Measurements from ENCODE around the gene VSTM5.

The VSTM5 gene

GRCh38 chr11:93842034-93842433 lies 8.4 kb downstream of the VSTM5 start:
- Histone ChIP-seq H3K4me1 (ENCODE audit: control insufficient read depth, insufficient read depth, low read length, unreplicated experiment) (peaks cover 11% of the 10 kb centered on the region), H3K27ac (ENCODE audit: low read depth, low read length) (no peak overlapping the region), H3K36me3 (ENCODE audit: insufficient read depth, low read length) (no peaks in the 10 kb centered on the region), H3K79me2 (ENCODE audit: control insufficient read depth, insufficient read depth, low read length, unreplicated experiment) (no peaks in the 10 kb centered on the region), H2AFZ (ENCODE audit: low read length, unreplicated experiment) (no peak overlapping the region), H3K4me3 (ENCODE audit: low read depth, low read length) (no peak overlapping the region), H3K27me3 (ENCODE audit: insufficient read depth, low read length) (no peaks in the 10 kb centered on the region)

DNA sequence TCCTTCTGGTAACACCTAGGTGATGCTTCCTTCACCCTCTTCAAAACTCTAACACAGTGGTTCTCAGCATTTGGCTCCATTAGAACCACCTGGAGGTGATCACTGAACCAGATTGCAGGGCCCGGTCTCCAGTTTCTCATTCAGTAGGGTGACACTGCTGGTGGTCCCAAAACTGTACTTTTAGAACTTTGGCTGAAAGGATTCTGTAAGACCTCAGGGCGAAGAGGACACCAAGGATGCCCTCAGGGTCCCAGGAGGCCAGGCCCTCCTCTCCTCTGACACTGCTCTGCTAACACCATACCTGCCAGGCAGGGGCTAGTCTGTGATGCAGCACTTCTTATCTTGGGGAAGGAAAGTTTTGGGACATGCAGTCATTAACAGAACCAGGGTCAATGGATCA lies 9.0 kb downstream of the VSTM5 start:
- Histone ChIP-seq H2AFZ (ENCODE audit: low read length, unreplicated experiment) (no peak overlapping the region), H3K4me1 (ENCODE audit: control insufficient read depth, insufficient read depth, low read length, unreplicated experiment) (peaks cover 10% of the 10 kb centered on the region), H3K79me2 (ENCODE audit: control insufficient read depth, insufficient read depth, low read length, unreplicated experiment) (no peaks in the 10 kb centered on the region), H3K36me3 (ENCODE audit: insufficient read depth, low read length) (no peaks in the 10 kb centered on the region), H3K4me3 (ENCODE audit: low read depth, low read length) (no peak overlapping the region), H3K27me3 (ENCODE audit: insufficient read depth, low read length) (no peaks in the 10 kb centered on the region), H3K27ac (ENCODE audit: low read depth, low read length) (no peak overlapping the region)

- no peaks in the 10 kb centered on the region for H3K36me3 ChIP-seq (ENCODE audit: insufficient read depth, low read length)
- no peaks in the 10 kb centered on the region for H3K27me3 ChIP-seq (ENCODE audit: insufficient read depth, low read length)
- H3K4me1 ChIP-seq (ENCODE audit: control insufficient read depth, insufficient read depth, low read length, unreplicated experiment), result peaks cover 6% of the 10 kb centered on the region
- H3K27ac ChIP-seq (ENCODE audit: low read depth, low read length), result no peak overlapping the region
- no peak overlapping the region for H2AFZ ChIP-seq (ENCODE audit: low read length, unreplicated experiment)
- no peaks in the 10 kb centered on the region for H3K79me2 ChIP-seq (ENCODE audit: control insufficient read depth, insufficient read depth, low read length, unreplicated experiment)
- no peak overlapping the region for H3K4me3 ChIP-seq (ENCODE audit: low read depth, low read length)
Observed at GRCh38 chr11:93840981-93841380, 9.4 kb downstream of the VSTM5 start.

DNA sequence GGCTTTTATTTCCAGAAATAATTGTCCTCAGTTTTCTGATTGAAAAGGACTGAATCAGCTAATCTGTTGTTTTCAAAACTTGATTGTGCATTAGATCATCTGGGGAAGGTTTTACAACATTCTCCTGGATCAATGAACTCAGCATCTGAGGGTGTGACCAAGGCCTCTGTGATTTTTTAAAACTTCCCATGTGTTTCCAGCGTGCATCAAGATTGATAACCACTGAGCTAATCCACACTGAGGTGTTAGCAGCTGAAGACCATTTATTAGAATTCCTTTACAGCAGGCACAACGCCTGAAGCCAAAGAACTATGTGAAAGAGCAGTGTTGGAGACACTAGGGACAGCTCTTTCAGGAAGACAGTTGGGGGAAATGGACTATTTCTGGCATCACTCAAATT lies 10.2 kb downstream of the VSTM5 start:
- peaks cover 5% of the 10 kb centered on the region for H3K4me1 ChIP-seq (ENCODE audit: control insufficient read depth, insufficient read depth, low read length, unreplicated experiment)
- H3K36me3 ChIP-seq (ENCODE audit: insufficient read depth, low read length), result no peaks in the 10 kb centered on the region
- H3K79me2 ChIP-seq (ENCODE audit: control insufficient read depth, insufficient read depth, low read length, unreplicated experiment), result no peaks in the 10 kb centered on the region
- H2AFZ ChIP-seq (ENCODE audit: low read length, unreplicated experiment), result no peak overlapping the region
- no peaks in the 10 kb centered on the region for H3K27me3 ChIP-seq (ENCODE audit: insufficient read depth, low read length)
- H3K27ac ChIP-seq (ENCODE audit: low read depth, low read length), result no peak overlapping the region
- H3K4me3 ChIP-seq (ENCODE audit: low read depth, low read length), result no peak overlapping the region

DNA sequence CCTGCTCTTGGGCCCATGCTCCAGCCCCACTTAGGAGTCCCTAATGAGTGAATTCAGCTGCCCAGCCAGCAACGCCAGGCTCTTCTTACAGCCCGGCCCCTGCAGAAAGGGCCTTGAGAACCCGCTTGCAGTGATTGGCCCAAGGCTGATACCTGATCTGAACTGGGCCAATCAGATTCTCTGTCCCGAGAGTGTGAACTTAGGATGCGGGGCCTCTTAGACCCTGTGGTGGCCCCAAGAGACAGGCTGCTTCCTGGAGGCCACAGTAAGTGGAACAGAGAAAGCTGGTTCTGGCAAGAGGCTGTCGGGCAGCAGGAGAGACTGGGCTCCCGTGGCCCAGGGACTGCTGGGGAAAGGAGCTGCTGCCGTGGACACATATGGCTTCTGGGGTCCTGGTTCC lies 11.5 kb downstream of the VSTM5 start:
- no peaks in the 10 kb centered on the region for H3K36me3 ChIP-seq (ENCODE audit: insufficient read depth, low read length)
- H3K27me3 ChIP-seq (ENCODE audit: insufficient read depth, low read length), result no peaks in the 10 kb centered on the region
- H2AFZ ChIP-seq (ENCODE audit: low read length, unreplicated experiment), result no peak overlapping the region
- H3K4me3 ChIP-seq (ENCODE audit: low read depth, low read length), result no peak overlapping the region
- no peak overlapping the region for H3K27ac ChIP-seq (ENCODE audit: low read depth, low read length)
- no peaks in the 10 kb centered on the region for H3K79me2 ChIP-seq (ENCODE audit: control insufficient read depth, insufficient read depth, low read length, unreplicated experiment)
- peaks cover 5% of the 10 kb centered on the region for H3K4me1 ChIP-seq (ENCODE audit: control insufficient read depth, insufficient read depth, low read length, unreplicated experiment)

DNA sequence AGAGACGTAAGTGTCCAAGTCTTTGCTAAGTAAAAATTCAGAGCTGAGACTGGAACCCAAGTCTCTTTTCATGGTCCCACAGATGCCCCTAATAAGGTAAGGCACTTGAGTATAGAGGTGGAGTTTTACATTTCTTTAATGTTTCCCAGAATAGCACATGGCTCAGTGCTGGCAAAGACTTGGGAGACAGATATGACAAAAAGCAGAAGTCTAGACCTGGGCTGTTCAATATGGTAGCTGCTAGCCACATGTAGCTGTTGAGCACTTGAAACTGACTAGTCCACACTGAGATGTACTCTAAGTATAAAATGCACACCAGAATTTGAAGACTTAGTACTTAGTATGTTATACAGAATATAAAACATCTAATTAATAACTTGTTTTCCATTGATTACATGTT lies 17.6 kb downstream of the VSTM5 start:
- H3K27ac ChIP-seq (ENCODE audit: low read depth, low read length), result no peak overlapping the region
- H3K4me1 ChIP-seq (ENCODE audit: control insufficient read depth, insufficient read depth, low read length, unreplicated experiment), result no peaks in the 10 kb centered on the region
- H3K79me2 ChIP-seq (ENCODE audit: control insufficient read depth, insufficient read depth, low read length, unreplicated experiment), result no peaks in the 10 kb centered on the region
- no peaks in the 10 kb centered on the region for H3K36me3 ChIP-seq (ENCODE audit: insufficient read depth, low read length)
- H3K4me3 ChIP-seq (ENCODE audit: low read depth, low read length), result no peak overlapping the region
- no peak overlapping the region for H2AFZ ChIP-seq (ENCODE audit: low read length, unreplicated experiment)
- no peaks in the 10 kb centered on the region for H3K27me3 ChIP-seq (ENCODE audit: insufficient read depth, low read length)

DNA sequence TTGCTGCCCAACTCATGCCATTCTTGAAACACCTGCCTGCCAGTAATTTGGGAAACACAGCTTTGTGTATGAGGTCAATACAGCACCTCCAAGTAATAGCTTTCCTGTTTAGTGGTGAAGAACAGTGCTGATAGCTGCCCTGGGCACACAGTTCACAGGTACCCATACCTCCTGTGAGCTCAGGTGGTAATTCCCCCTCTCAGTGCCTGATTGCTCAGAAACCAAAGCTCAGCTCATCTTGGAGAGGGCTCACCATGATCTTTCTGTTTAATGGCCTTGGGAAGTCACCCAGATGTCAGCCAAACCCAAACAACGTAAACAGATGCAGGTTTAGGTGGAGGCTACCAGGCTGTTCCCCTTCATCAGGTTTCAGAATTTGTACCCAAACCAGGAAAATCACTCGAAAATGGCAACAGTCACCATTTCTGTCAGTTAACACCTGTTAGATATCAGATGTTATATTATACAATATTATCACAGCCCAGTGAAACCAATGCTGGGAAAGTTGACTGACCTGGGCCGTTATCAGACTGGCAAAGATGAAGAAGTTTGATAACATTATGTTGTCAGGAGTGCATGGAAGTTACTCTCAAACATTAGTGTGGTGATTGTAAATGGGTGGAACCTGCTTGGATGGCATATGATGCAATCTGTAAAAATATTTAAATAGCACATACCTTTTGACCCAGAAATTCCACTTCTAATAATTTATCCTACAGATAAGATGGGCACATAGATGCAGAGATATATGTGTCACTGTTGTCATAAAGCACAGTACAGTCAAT lies 18.9 kb downstream of the VSTM5 start:
- Histone ChIP-seq H3K27me3 (ENCODE audit: insufficient read depth, low read length) (no peaks in the 10 kb centered on the region), H3K4me3 (ENCODE audit: low read depth, low read length) (no peak overlapping the region), H2AFZ (ENCODE audit: low read length, unreplicated experiment) (no peak overlapping the region), H3K27ac (ENCODE audit: low read depth, low read length) (no peak overlapping the region), H3K79me2 (ENCODE audit: control insufficient read depth, insufficient read depth, low read length, unreplicated experiment) (no peaks in the 10 kb centered on the region), H3K4me1 (ENCODE audit: control insufficient read depth, insufficient read depth, low read length, unreplicated experiment) (no peaks in the 10 kb centered on the region), H3K36me3 (ENCODE audit: insufficient read depth, low read length) (no peaks in the 10 kb centered on the region)

DNA sequence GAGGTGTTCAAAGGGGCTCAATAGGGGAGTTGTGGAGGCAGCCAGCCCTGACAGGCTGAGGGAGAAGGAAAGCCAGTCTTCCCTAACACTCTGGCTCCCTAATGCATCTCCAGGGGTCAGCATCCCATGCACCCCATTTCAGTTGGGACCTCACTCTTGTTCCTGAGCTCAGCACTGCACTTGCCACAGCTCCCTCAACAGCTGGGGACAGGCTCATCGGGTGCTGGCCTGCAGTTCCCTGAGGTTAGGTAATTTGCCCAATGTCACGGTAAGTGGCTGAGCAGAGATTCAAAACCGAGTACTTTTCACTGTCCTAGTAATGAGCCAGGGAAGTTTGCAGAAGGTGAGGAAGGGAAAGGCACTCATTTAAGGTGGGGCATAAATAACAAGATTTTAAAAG lies 20.8 kb downstream of the VSTM5 start:
- no peaks in the 10 kb centered on the region for H3K4me1 ChIP-seq (ENCODE audit: control insufficient read depth, insufficient read depth, low read length, unreplicated experiment)
- no peaks in the 10 kb centered on the region for H3K36me3 ChIP-seq (ENCODE audit: insufficient read depth, low read length)
- no peaks in the 10 kb centered on the region for H3K79me2 ChIP-seq (ENCODE audit: control insufficient read depth, insufficient read depth, low read length, unreplicated experiment)
- no peak overlapping the region for H2AFZ ChIP-seq (ENCODE audit: low read length, unreplicated experiment)
- H3K27ac ChIP-seq (ENCODE audit: low read depth, low read length), result no peak overlapping the region
- H3K27me3 ChIP-seq (ENCODE audit: insufficient read depth, low read length), result no peaks in the 10 kb centered on the region
- H3K4me3 ChIP-seq (ENCODE audit: low read depth, low read length), result no peak overlapping the region

GRCh38 chr11:93827363-93827762 lies 23.1 kb downstream of the VSTM5 start:
- Histone ChIP-seq H3K36me3 (ENCODE audit: insufficient read depth, low read length) (no peaks in the 10 kb centered on the region), H2AFZ (ENCODE audit: low read length, unreplicated experiment) (no peak overlapping the region), H3K79me2 (ENCODE audit: control insufficient read depth, insufficient read depth, low read length, unreplicated experiment) (no peaks in the 10 kb centered on the region), H3K27ac (ENCODE audit: low read depth, low read length) (no peak overlapping the region), H3K4me1 (ENCODE audit: control insufficient read depth, insufficient read depth, low read length, unreplicated experiment) (no peaks in the 10 kb centered on the region), H3K4me3 (ENCODE audit: low read depth, low read length) (no peak overlapping the region), H3K27me3 (ENCODE audit: insufficient read depth, low read length) (no peaks in the 10 kb centered on the region)

GRCh38 chr11:93823210-93823609 lies 27.2 kb downstream of the VSTM5 start:
- no peaks in the 10 kb centered on the region for H3K79me2 ChIP-seq (ENCODE audit: control insufficient read depth, insufficient read depth, low read length, unreplicated experiment)
- H3K27ac ChIP-seq (ENCODE audit: low read depth, low read length), result no peak overlapping the region
- no peak overlapping the region for H2AFZ ChIP-seq (ENCODE audit: low read length, unreplicated experiment)
- no peaks in the 10 kb centered on the region for H3K27me3 ChIP-seq (ENCODE audit: insufficient read depth, low read length)
- H3K36me3 ChIP-seq (ENCODE audit: insufficient read depth, low read length), result no peaks in the 10 kb centered on the region
- H3K4me3 ChIP-seq (ENCODE audit: low read depth, low read length), result no peak overlapping the region
- no peaks in the 10 kb centered on the region for H3K4me1 ChIP-seq (ENCODE audit: control insufficient read depth, insufficient read depth, low read length, unreplicated experiment)

DNA sequence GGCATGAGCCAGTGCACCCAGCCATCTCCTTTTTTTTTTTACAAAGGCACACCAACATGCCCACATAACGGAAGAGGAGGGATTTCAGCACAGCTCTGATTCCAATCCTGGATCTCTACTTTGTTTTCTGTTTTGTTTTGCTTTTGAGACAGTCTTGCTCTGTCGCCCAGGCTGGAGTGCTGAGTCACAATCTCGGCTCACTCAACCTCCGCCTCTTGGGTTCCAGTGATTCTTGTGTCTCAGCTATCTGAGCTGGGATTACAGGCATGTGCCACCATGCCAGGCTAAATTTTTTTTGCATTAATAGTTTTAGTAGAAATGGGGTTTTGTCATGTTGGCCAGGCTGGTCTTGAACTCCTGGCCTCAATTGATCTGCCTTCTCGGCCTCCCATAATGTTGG lies 28.1 kb downstream of the VSTM5 start:
- Histone ChIP-seq H3K4me1 (ENCODE audit: control insufficient read depth, insufficient read depth, low read length, unreplicated experiment) (no peaks in the 10 kb centered on the region), H2AFZ (ENCODE audit: low read length, unreplicated experiment) (no peak overlapping the region), H3K4me3 (ENCODE audit: low read depth, low read length) (no peak overlapping the region), H3K36me3 (ENCODE audit: insufficient read depth, low read length) (no peaks in the 10 kb centered on the region), H3K27ac (ENCODE audit: low read depth, low read length) (no peak overlapping the region), H3K27me3 (ENCODE audit: insufficient read depth, low read length) (no peaks in the 10 kb centered on the region), H3K79me2 (ENCODE audit: control insufficient read depth, insufficient read depth, low read length, unreplicated experiment) (no peaks in the 10 kb centered on the region)

Data from ACC112 (cell line).